GM23248 (cell line): Measurements from ENCODE around the gene LRRC3.

Source experiments
- EZH2 ChIP-seq: fragments of 200-600 bp; sonication (generic); IDR thresholded peaks from 2 replicates; pipeline ENCODE4 v1.6.1; 2018; ENCODE audit warnings: antibody characterized with exemption, mild to moderate bottlenecking; ENCODE audit not compliant: insufficient read depth, poor library complexity, severe bottlenecking
- EZH2phosphoT487 ChIP-seq: fragments of 200-600 bp; sonication (generic); IDR thresholded peaks from 2 replicates; pipeline ENCODE4 v1.6.1; 2018; ENCODE audit warnings: antibody characterized with exemption, moderate library complexity, mild to moderate bottlenecking, low read depth; ENCODE audit not compliant: insufficient read depth

GRCh38 chr21:44463724-44464123 is 8.4 kb downstream of the LRRC3 start:
- TF ChIP-seq EZH2 (no peak), EZH2phosphoT487 (no peak)
